GM19023 (cell line): Measurements from ENCODE around the gene FGD2.
A peak's percentile ranks its signal among the peaks of the same experiment; 100 is the strongest.

ENCODE experiments used
- ATAC-seq: cut with Tn5 transposase; IDR thresholded peaks from one replicate; pipeline ENCODE4 v1.9.1; 2021; ENCODE audit warnings: mild to moderate bottlenecking, moderate library complexity; ENCODE audit not compliant: unreplicated experiment

FGD2 gene

GRCh38 chr6:37005061-37005810, at the start of gene FGD2:
TSS of gene FGD2 (plus strand) at chr6:37005655. CDS start at chr6:37005818, 163 bp downstream.
- ATAC-seq = peak; percentile 67

- ATAC-seq = no peak
These were observed 49.6 kb upstream of the FGD2 start for GRCh38 chr6:36955671-36956445.

GRCh38 chr6:36956446-36956820, 49.0 kb upstream of the FGD2 start:
- ATAC-seq = no peak

- ATAC-seq = no peak
These were observed 47.6 kb upstream of the FGD2 start for GRCh38 chr6:36957773-36958271.

GRCh38 chr6:36958775-36959554, 46.5 kb upstream of the FGD2 start:
- no peak for ATAC-seq

- ATAC-seq = no peak
These were observed 45.8 kb upstream of the FGD2 start for GRCh38 chr6:36959555-36960250.

DNA sequence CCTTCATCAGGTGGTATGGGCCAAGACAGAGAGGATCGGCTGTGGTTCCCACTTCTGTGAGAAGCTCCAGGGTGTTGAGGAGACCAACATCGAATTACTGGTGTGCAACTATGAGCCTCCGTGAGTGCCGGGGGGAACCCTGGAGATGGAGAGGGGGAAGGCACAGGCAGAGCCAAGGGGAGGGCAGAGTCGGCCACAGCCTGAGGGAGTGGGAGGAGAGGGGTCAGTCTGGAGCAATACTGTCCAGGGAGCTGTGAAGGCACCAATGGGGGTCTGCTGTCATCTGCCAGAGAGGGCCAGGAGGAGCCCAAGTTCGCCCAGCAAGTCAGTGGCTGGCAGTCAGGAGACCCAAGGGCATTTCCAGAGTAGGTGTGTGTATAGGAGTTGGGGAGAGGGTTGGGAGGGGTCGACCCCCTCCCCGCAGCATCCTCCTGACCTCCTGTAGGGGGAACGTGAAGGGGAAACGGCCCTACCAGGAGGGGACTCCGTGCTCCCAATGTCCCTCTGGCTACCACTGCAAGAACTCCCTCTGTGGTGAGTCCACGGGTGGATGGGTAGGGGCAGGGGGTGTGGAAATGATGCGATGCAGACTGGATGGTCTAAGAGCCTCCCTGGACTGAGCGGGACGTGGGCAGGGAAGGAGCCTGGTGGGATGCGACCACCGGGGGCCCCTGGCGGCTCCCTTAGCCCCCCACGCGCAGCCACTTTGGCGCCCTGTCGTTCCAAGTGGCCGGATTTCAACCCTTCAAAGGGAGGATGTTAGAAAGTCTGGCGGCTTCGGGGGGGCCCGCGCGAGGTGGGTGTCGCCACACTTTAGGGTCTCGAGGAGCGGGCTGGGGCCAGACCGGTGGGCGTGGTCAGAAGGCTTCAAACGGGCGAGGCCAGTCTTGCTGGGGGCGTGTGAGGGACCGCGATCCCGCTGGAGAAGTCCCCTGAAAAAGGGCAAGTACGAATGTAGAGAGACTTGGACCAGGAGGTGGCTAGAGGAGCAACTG, 43.7 kb upstream of the FGD2 start:
- no peak for ATAC-seq

- no peak for ATAC-seq
These were observed 42.6 kb upstream of the FGD2 start for GRCh38 chr6:36962874-36963273.

- no peak for ATAC-seq
These were observed 41.8 kb upstream of the FGD2 start for GRCh38 chr6:36963451-36964290.

DNA sequence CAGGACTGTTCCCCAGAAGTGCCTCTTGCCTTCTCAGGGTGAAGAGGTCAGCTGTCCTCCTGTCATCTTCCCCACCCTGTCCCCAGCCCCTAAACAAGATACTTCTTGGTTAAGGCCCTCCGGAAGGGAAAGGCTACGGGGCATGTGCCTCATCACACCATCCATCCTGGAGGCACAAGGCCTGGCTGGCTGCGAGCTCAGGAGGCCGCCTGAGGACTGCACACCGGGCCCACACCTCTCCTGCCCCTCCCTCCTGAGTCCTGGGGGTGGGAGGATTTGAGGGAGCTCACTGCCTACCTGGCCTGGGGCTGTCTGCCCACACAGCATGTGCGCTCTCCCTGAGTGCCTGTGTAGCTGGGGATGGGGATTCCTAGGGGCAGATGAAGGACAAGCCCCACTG, 41.1 kb upstream of the FGD2 start:
- ATAC-seq = no peak

GRCh38 chr6:36964908-36965307, 40.5 kb upstream of the FGD2 start:
- ATAC-seq = no peak

DNA sequence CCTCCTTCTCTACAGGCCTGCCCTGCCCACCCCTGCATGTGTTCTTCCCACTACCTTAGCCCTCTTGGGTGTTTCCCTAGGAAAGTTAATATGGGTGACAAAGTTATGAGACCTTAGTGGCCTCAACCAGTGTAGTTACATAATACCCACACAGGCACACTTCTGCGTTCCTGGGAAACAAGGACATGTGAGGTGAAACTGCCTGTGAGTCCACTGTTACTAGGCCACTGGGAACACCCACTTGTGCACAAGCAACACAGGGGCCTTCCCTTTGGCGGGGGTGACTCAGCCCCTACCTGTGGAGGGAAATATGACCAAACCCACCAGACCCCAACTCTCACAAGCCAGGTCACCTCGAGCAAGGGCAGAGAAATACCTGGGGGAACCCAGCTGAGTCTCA, 38.2 kb upstream of the FGD2 start:
- ATAC-seq = no peak

GRCh38 chr6:36967757-36968156, 37.7 kb upstream of the FGD2 start:
- no peak for ATAC-seq

GRCh38 chr6:36968266-36968977, 37.0 kb upstream of the FGD2 start:
- ATAC-seq = no peak

DNA sequence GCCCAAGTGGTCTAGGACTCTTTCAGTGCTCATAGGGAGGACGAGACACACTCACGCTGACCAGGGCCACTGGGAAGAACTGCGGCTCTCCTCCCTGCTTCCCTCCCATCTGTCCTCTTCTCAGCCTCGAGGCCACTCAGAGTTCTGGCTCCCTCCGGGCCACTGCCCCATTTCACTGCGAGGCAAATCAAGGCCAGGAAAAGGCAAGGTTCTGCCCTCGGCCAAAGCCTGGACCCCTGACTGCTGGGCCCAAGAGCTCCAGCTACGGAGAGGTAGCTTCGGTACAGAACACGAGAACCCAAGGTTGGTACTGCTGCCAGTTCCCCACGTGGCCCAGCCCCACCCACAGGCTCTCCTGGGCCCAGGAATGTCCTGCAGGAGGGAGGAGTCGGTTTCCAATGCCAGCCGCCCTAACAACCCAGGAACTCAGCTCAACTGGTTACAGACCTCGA, 36.2 kb upstream of the FGD2 start:
- ATAC-seq = no peak

DNA sequence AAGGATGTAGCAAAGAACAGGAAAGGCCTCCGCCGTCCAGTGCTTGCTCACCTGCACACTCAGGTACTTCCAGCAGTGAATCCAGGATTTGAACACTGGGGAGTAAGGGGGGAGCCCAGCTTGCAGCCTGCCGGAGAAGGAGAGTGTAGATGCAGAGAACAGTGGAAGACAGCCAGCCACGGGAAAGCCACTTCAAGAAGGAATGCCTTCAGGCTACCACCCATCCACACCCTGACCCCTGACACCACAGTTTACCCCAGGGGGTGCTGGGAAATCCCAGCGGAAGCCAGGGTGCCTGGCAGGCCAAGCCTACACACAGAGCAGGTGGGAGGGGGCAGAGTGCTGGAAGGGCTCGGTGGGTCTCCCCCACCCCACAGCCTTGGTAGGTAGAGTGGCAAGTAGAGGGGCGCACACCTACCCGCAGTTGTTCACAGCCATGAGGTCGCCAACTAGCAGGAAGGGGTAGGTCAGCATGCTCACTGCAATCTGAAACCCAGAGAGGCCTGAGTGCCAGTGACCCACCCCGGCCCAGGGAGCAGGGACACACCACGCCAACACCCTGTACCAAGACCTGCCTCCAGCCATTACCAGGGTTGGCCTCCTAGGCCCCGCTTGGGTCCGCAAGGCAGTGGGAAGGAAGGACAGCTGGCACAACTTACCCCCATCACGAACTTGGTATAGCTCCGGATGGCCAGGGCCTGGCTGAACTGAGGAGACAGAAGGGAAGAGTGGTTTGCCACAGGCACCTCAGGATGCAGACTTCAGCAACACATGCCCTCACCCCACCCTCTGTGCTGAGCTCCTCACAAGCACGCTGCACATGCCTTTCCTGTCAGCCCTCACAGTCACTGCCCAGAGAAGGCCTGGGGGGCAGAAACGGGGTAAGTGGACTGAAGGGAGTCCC, 35.2 kb upstream of the FGD2 start:
- no peak for ATAC-seq
